Activated CD4-positive, CD25-positive, alpha-beta regulatory T cell (primary cell): ENCODE data around the gene KLHDC7B.

Source experiments
- DNase-seq, 4 experiments: peaks; one replicate each; lab custom pipeline; 2025; lab: John Stamatoyannopoulos, UW

The KLHDC7B gene

GRCh38 chr22:50573491-50574382, 28.0 kb downstream of the KLHDC7B start:
- no peak for DNase-seq

DNA sequence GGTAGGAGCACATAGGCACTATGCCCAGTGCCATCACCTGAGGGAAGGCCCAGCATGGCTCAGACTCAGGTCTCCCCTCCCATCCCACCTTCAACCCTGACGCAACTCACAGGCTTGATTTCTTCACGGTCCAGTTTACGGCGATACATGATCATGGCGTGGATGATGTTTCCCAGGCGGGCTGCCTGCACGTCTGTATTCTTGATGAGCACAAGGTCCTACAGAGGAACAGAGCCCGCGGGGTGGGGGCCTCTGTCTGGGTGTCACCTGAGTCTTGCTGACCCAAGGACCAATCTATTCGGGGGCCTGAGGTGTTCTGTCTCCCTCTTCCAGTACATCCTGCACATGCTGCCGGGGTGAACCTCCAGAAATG, 28.7 kb downstream of the KLHDC7B start:
- no peak for DNase-seq

DNA sequence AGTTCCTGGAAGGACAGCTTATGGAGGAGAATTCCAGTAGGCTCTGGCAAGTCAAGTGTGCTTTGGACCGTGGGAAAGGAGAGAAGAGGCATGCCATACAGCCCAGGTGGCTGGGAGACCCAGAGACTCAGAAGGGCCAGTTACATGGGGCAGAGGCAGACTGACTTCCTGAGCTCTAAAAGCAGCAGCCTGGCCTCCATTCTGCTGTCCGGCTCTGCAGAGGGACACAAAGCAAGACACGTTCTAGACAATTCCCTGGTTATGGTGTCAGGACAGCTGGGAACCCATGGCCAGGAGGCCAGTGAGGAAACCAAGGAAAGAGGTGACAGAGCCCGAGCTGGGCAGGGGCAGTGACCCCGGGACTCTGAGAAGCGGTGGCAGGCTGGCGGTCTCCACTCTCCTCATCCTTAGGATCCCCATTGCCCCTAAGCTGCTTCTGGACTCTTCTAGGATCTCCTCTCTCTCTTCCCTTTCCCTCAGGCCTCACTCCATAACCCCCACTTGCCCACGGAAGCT, 29.8 kb downstream of the KLHDC7B start:
- no peak for DNase-seq

DNA sequence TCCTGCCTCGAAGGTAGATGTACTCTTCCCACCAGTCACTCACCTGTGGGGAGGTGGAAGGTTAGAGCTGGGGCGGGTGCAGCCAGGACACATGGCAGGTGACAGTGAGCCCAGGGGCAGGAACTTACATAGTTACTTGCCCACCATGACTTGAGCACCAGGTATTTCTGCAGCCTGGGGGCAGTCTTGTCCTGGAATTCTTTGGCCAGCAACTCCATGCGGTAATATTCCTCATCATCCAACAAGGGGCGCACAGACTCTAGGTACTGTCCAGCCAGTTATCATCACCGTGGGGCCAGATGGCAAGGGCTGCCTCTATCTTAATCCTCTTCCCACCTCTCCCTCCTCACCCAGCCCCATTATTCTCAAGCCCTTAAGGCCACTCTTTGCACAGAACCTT, 30.4 kb downstream of the KLHDC7B start:
- DNase-seq: no peak

DNA sequence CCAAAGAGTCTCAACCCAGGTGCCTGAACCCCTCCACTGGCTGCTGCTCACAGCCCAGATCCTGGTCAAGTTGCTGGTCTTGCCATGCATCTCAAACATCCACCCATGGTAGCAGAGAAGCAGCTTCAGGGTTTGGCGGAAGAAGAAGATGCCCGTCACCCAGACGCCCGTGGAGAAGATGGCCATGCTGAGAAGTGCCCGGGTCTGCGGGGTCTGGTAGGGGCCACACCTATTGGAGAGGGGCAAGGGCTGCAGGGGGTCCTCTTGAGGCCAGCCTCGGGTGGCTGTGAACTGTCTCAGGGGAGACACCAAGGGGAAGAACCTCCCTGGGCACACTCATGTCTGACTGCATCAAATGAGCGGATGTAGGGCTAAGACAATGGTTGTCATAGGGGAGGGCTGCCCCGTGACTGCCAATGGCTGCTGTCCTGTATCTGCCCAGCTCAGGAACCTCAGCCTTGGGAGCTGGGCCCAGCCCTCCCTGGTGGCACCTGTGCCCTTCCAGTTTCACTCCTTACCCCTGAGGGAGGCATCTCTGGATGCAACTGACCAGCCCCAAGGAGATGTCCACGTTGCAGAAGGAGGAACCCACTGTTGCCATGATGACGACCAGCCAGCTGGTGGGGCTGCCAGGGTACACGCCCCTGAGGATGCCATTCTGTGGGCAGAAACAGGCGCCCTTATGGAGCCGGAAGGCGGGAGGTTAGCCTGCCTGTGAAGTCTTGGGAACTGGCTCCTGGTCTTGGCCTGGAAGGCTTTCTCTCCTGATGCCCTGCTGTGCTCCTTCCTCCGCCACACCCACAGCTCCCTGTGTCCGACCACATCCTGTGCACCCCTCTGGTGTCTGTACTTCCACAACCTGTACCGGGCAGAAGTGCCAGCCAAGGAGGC, 31.4 kb downstream of the KLHDC7B start:
- DNase-seq: no peak

GRCh38 chr22:50577697-50577986, 31.9 kb downstream of the KLHDC7B start:
- DNase-seq: no peak

- DNase-seq: no peak
These were observed 32.5 kb downstream of the KLHDC7B start, which contains the start of gene CPT1B for GRCh38 chr22:50577987-50578775. CPT1B (minus strand) TSS chr22:50578427; CDS start chr22:50577915, 512 bp downstream.

DNA sequence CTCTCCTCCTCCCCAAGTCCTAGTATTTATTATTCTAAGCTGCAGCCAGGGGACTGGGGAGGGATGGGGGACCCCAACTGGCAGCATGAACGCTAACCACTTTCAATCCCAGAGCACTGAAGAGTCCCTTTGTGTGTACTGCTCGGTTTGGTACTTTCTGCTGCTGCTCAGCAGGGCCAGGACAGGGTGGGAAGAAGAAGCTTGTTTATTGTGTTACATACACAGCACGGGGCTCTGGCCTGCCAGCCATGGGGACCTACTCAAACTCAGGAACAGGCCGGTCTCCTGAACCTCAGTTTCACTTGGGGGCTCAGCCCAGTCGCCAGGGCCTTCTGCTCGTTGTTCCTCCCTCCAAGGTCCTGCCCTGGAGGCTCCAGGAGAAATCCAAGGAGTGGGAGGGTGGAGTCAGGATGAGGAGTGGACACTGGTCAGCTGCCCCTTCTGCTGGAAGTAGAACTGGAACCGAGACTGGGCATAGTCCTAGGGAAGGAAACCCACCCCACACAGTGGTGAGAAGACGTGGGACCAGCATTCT, 33.1 kb downstream of the KLHDC7B start:
- DNase-seq: no peak

DNA sequence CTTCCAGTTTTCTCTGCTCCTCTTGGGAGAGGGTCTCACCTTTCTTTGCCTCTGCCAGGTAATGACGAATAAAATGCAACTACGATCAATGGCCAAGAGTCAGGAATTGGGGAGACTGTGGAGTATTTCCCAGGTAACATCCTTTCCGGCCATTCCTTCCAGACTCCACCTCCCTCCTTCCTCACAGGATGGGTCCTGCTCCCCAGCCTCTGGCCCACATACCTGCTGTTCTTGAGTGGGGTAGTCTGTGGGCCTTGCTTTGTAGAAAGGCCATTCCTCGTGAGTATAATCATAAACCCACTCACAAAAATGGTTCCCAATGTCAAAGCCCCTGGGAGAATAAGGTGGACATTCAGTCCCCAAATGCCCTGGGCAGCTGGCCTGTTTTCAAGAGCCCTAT, 34.1 kb downstream of the KLHDC7B start:
- no peak for DNase-seq

DNA sequence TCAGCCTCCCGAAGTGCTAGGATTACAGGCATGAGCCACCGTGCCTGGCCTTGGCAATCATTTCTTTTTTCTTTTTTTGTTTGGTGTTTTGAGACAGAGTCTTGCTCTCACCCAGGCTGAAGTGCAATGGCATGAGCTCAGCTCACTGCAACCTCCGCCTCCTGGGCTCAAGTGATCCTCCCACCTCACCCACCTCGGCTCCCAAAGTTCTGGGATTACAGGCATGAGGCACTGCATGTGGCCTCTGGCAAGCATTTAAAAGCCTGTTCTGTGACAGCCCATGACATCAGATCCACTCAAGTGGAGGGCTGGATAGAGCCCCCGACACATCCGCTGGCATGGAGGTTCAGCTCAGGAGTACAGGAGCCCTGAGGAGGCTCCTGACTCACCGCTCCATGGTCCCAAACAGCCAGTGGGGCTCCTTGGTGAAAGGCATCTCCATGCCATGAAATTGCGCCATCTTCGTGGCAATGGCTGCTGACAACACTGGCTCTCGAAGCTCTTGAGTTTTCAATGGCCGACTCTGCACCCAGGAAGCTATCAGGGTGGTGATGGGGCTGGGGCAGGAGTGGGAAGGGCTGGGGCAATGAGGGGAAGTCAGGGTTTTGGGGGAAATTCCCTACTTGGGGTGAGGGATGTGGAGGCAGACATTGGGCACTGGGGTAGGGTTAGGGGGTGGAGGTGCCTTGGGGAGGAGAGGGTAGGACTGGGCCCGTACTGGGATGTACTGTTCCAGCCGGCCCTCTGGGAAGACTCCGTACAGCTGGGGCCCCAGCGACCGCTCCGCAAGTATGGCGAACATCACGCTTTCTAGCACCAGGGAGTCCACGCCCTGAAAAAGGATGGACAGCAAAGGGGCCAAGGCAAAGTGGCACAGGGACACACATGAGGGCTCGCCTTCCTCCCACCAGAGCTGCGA, 35.6 kb downstream of the KLHDC7B start:
- no peak for DNase-seq

- no peak for DNase-seq
These were observed 36.3 kb downstream of the KLHDC7B start for GRCh38 chr22:50581950-50582492.

DNA sequence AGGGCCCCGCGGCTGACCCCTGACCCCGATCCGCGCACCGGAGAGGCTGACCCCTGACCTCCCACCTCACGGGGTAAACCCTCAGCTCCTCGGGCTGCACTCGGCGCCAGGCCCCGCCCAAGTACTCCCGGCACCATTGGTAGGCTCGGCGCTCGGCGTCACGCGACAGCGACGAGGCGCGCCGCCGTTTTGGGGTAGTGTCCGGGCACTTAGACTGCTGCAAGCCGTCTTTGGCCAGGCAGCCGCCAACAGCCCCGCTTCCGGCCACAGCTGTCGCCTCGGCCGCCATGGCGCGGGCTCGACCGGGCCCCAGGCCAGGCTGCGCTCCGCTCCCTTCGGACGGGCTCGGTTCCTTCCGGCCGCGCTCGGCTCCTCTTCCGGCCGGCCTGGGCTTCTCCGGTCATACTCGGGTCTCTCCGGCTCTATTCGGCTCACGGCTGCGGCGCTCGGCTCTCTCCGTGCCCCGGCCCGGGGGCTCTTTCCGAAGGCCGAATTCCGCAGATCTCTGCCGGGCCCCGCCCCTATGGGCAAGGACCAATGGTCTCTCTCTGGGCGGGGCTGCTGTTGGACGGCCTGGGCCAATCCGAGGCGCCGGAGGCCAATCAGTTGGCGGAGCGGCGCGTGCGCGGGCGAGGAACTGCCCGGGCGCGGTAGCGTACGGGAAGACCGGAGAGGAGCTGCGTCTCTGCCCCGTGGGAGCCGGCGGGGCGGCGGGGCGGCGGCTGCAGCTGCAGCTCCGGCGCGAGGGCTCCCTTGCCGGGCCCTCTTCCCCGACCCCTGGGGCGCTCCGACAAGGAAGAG, 37.0 kb downstream of the KLHDC7B start, which contains the start of gene CHKB:
TSS of gene CHKB (minus strand) at position 357 of the 801 bp plus-strand sequence. CDS start at position 289, 68 bp downstream.
- peak; percentile 94 to 99 (median 96) for DNase-seq

- DNase-seq: no peak
These were observed 37.7 kb downstream of the KLHDC7B start for GRCh38 chr22:50583294-50583861.

DNA sequence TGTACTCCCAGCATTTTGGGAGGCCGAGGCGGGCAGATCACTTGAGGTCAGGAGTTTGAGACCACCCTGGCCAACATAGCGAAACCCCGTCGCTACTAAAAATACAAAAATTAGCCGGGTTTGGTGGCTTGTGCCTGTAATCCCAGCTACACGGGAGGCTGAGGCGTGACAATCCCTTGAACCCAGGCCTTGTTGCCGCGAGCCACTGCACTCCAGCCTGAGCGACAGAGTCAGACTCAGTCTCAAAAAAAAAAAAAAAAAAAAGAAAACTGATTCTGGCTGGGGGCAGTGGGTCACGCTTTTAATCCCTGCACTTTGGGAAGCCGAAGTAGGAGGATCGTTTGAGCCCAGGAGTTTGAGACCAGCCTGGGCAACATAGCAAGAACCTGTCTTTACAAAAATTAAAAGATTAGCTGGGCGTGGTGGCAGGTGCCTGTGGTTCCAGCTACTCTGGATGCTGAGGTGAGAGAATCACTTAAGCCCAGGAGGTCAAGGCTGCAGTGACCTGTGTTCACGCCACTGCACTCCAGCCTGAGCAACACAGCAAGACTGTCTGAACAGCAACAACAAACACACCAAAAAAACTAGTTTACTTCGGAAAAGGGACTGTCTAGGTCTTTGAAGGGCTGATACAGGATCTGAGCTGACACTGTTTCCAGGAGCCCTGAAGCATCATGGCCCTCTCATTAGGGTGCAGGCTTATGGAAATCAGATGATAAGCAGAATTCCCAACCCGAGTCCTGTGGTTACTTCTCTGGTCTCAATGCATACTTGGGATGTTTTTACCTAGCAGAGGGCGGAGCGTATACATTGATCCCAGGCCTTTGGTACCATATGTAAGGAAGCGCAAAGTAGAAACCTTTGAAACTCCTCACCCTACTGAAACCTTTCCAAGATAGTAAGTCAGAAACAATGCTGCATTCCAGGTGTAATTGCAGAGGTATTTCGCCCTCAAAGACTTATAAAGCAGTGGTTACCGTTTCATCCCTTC, 38.7 kb downstream of the KLHDC7B start:
- no peak for DNase-seq

GRCh38 chr22:50585238-50585637, 39.5 kb downstream of the KLHDC7B start:
- DNase-seq: no peak

GRCh38 chr22:50585781-50586180, 40.1 kb downstream of the KLHDC7B start:
- DNase-seq: no peak

DNA sequence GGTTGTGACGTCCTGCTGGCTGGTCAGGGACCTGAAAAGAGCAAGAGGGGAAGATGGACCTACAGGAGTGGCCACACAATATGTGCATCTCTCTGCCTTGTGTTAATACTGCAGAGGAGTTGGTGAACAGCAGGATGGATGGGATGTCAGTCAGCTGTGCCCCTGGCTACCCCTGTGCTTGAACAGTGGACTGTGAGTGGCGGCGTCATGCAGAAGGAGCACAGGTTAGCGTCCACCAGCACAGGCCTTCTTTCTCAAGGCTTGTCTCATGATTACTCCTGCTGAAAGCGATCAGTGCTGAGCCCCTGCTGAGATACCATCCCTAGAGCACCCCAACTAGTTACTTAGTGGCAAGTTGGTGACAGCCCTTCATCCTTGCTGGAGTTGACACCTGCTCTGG, 40.7 kb downstream of the KLHDC7B start:
- DNase-seq: no peak

DNA sequence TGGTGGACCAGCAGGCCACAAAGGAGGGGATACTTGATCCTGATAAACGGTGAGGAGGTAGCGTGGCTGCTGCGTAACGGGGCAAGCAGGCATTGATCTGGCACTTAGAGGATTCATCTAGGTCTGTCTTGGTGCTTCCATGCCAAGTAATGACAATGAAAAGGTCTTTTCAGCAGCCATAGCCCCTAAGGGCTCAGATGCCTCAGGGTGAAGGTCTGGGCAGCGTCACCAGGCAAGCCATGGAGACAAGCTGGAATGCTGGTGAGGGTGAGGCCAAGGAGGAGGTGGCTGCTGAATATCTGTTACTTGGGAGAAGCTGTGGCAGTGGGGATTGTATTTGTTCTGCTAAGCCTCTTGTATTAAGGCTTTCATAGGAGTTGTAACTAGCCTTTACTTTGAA, 41.7 kb downstream of the KLHDC7B start:
- no peak for DNase-seq
